A549 (cell line): Measurements from ENCODE around the gene C10orf90.

ENCODE experiments used
- CEBPB ChIP-seq, 2 experiments: fragments of >200 bp in 1 of 2; sonication (Bioruptor Twin) in 1 of 2; formaldehyde crosslinking in 1 of 2; IDR thresholded peaks; 2 replicates each; pipeline ENCODE4 v1.6.1; 2012 to 2016
- CHD2 ChIP-seq: fragments of 150-350 bp; IDR thresholded peaks from 2 replicates; pipeline ENCODE4 v1.6.1; 2014; ENCODE audit warnings: low read length; ENCODE audit not compliant: partially characterized antibody
- CTCF ChIP-seq: fragments of >200 bp; sonication (Bioruptor Twin); formaldehyde crosslinking; IDR thresholded peaks from 3 replicates; pipeline ENCODE4 v1.5.1; 2016
- ESRRA ChIP-seq: fragments of 150-350 bp; IDR thresholded peaks from 2 replicates; pipeline ENCODE4 v1.6.1; 2014; ENCODE audit warnings: mild to moderate bottlenecking, low read length, borderline replicate concordance
- JUNB ChIP-seq: fragments of >200 bp; sonication (Bioruptor Twin); formaldehyde crosslinking; IDR thresholded peaks from 2 replicates; pipeline ENCODE4 v1.6.1; 2016
- KDM1A ChIP-seq: fragments of 200-600 bp; sonication (generic); IDR thresholded peaks from 2 replicates; pipeline ENCODE4 v1.6.1; 2016; ENCODE audit warnings: low read depth, mild to moderate bottlenecking
- MAX ChIP-seq: IDR thresholded peaks from 2 replicates; pipeline ENCODE4 v1.6.1; 2012
- PBX3 ChIP-seq: IDR thresholded peaks from 2 replicates; pipeline ENCODE4 v1.6.1; 2012
- RAD21 ChIP-seq, 2 experiments: fragments of >200 bp in 1 of 2; sonication (Bioruptor Twin) in 1 of 2; formaldehyde crosslinking in 1 of 2; IDR thresholded peaks in 1 of 2; conservative IDR thresholded peaks in 1 of 2; 2 replicates in 1 of 2; 3 replicates in 1 of 2; pipeline ENCODE4 v1.6.1; 2012 to 2018; ENCODE audit warnings: inconsistent platforms in 1 of 2
- RFX5 ChIP-seq: fragments of 450-650 bp; IDR thresholded peaks from 2 replicates; pipeline ENCODE4 v1.7.1; 2014; ENCODE audit warnings: antibody characterized with exemption, mild to moderate bottlenecking, moderate library complexity

GRCh38 chr10:126475074-126475691 is 195.3 kb downstream of the C10orf90 start:
- TF ChIP-seq CEBPB (IDR thresholded peaks at IDR 0.05) (no peak), JUNB (no peak), RFX5 (no peak), ESRRA (no peak), RAD21 (conservative IDR thresholded peaks at IDR 0.05 in 1 of 2, IDR thresholded peaks at IDR 0.05 in 1 of 2) (no peak), MAX (no peak), CHD2 (no peak), PBX3 (no peak), CTCF (no peak), KDM1A (no peak)
